Femur (tissue), 1 donor: ENCODE data around the gene AMPD3.

ENCODE experiments used
- DNase-seq: peaks from one replicate; pipeline ENCODE4 v3.0.0-alpha.2; 2017

The AMPD3 gene

GRCh38 chr11:10488934-10489691, 34.0 kb downstream of the AMPD3 start:
- DNase-seq, result no peak

GRCh38 chr11:10490032-10490397, 35.0 kb downstream of the AMPD3 start:
- no peak for DNase-seq

- peak; percentile 74 for DNase-seq
Measured at GRCh38 chr11:10490398-10491241, 35.6 kb downstream of the AMPD3 start.

- DNase-seq, result no peak
Measured at GRCh38 chr11:10492084-10492483, 37.0 kb downstream of the AMPD3 start.

GRCh38 chr11:10493041-10493663, 38.1 kb downstream of the AMPD3 start:
- no peak for DNase-seq

- DNase-seq, result no peak
Measured at GRCh38 chr11:10494636-10495463, 39.8 kb downstream of the AMPD3 start.

GRCh38 chr11:10495464-10495786, 40.4 kb downstream of the AMPD3 start:
- DNase-seq, result no peak

- no peak for DNase-seq
Measured at GRCh38 chr11:10496296-10496936, 41.4 kb downstream of the AMPD3 start.

- no peak for DNase-seq
Measured at GRCh38 chr11:10497371-10498021, 42.4 kb downstream of the AMPD3 start.

GRCh38 chr11:10498022-10498400, 42.9 kb downstream of the AMPD3 start:
- DNase-seq, result no peak

- no peak for DNase-seq
Measured at GRCh38 chr11:10498426-10499250, 43.6 kb downstream of the AMPD3 start.

GRCh38 chr11:10499452-10499851, 44.4 kb downstream of the AMPD3 start:
- no peak for DNase-seq

GRCh38 chr11:10499874-10500601, 45.0 kb downstream of the AMPD3 start:
- DNase-seq, result no peak

GRCh38 chr11:10500757-10501684, 46.0 kb downstream of the AMPD3 start:
- DNase-seq, result no peak

GRCh38 chr11:10502065-10502680, 47.1 kb downstream of the AMPD3 start:
- DNase-seq, result no peak

- DNase-seq, result no peak
Measured at GRCh38 chr11:10502770-10503169, 47.7 kb downstream of the AMPD3 start.

- DNase-seq, result no peak
Measured at GRCh38 chr11:10503221-10503620, 48.2 kb downstream of the AMPD3 start.

GRCh38 chr11:10503777-10504480, 48.9 kb downstream of the AMPD3 start:
- DNase-seq, result no peak
